Activated T-helper 1 cell treated with anti-CD3 and anti-CD28 coated beads, Interleukin-2, amount 50 U/mL, for 16 hours (primary cell): ENCODE measurements around the gene COL15A1.
"Not testable (repeated sequence)": the region's sequence is repeated elsewhere in the genome, so short reads cannot be mapped to it uniquely, and the experiment has no call there.

Experiments
- DNase-seq, 2 donors: peaks; one replicate each; pipeline ENCODE4 v3.0.0-alpha.2; 2020; ENCODE audit warnings: low read depth in 1 of 2, low spot score in 1 of 2

COL15A1 gene

GRCh38 chr9:99010393-99010792, 66.7 kb downstream of the COL15A1 start:
- DNase-seq, result not testable (repeated sequence)

DNA sequence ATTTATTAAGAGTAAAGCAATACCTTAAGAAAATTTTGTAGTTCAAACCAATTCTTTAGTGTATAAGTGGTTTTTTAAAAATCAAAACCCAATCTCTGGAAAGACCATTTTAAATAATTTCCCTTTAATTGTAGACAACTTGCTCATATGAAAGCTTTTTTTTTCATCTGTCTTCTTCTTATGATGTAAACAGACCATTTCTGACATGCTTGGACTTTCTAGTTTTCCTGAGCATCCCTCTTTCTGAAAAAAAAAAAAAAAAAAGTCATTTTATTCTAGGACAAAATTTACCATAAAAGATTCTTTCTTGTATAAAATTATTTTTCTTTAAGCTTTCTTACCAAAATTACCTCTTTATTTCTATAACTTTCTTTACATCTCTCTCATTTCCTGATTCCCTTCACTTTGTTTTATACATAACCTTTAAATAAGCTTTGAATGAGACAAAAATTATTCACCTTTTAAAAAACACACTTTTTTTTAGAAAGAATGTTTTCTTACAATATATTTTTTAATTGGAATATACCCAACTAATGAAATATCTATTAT, 67.5 kb downstream of the COL15A1 start:
- no peak for DNase-seq

GRCh38 chr9:99012957-99013512, 69.3 kb downstream of the COL15A1 start:
- no peak for DNase-seq

DNA sequence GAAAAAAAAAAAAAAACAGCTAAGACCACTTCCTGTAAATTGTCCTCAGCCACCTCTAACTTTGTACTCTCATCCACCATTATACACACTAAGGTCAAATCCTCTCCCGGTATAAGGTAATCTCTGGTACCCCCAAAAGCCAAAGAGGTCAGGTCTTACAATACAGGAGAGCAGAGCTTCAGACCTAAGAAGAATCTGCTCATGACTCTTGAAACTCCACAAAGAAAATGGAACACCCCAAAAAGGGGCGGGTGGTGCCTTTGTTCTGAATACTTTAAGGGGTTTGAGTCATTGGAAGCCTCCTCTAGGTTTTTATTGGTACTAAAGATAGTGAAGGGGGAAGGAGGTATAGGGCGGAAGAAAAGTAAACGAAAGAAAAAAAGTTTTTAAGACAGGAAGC, 69.8 kb downstream of the COL15A1 start:
- DNase-seq, result no peak

- DNase-seq, result no peak
These were observed 71.7 kb downstream of the COL15A1 start for GRCh38 chr9:99015448-99015847.

- DNase-seq, result no peak
These were observed 72.2 kb downstream of the COL15A1 start for GRCh38 chr9:99015890-99016289.

DNA sequence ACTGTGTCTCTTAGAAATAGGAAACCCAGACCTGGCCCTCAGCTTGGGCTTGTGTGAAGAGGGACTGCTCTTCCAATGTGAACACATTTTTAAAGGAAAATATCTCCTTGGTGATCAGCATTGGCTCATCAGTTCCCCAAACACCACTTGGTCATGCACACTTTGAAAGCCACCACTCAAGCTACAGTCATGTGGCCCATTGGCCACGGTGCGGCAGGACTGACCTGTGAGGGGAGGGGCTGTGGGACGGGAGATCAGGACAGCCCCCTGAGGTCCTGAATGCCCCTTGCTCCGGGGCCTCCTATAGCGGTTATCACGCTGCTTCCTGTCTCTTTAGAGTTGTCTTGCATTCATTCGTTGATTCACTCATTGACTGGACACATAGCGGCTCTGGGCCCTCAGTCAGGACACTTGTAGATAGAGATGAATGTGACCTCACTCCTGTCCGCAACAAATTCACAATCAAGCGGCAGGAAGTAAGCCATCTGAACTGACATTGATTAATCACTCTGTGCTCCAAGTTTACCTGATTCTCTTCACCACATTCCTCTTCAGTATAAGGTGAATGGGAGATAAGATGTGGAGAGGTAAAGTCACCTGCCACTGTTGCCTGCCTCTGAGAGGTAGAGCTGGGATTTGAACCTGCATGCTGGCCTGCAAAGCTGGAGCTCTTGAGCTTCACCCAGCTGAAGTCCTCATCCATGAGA, 73.1 kb downstream of the COL15A1 start:
- DNase-seq, result no peak

GRCh38 chr9:99018653-99019052, 74.9 kb downstream of the COL15A1 start:
- DNase-seq, result no peak

- no peak for DNase-seq
These were observed 76.0 kb downstream of the COL15A1 start for GRCh38 chr9:99019510-99020331.

GRCh38 chr9:99020786-99021436, 77.2 kb downstream of the COL15A1 start:
- DNase-seq, result no peak

- DNase-seq, result no peak
These were observed 77.8 kb downstream of the COL15A1 start for GRCh38 chr9:99021512-99021911.

DNA sequence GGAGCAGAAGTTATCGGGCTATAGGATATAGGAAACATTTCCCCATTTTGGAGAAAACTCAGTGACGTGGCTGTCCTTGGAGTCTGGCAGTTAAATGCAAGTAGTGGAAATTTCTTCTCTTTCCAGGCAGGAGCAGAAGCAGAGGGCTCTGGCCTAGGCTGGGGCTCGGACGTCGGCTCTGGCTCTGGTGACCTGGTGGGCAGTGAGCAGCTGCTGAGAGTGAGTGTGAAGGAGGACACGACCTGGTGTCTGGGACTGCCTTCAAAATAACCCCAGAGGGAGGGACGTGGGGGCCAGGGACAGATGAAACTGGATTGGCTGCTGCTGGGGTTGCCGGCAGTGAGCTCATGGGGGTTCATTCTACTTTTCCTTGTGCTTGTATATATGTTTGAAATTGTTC, 79.5 kb downstream of the COL15A1 start:
- no peak for DNase-seq

DNA sequence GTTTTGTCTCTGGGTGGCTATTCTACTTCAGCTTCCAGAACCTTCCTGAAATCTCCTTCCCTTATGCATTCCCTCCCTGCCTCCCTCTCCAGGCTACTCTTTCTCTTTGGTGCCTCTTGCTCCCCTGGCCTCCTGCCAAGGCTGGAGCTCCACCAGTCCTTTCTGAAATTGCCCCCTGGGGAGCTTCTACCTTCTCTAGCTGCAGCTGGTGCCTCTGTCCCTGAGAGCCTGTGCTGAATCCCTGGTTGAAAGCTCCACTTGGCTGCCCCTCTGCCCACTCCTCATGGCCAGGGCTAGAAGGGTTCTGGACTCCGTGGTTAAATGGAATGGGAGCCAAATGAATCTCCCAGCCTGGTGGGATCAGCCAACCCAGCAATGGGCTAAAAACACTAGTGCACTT, 80.1 kb downstream of the COL15A1 start:
- no peak for DNase-seq

- DNase-seq, result no peak
These were observed 81.3 kb downstream of the COL15A1 start for GRCh38 chr9:99024959-99025358.

DNA sequence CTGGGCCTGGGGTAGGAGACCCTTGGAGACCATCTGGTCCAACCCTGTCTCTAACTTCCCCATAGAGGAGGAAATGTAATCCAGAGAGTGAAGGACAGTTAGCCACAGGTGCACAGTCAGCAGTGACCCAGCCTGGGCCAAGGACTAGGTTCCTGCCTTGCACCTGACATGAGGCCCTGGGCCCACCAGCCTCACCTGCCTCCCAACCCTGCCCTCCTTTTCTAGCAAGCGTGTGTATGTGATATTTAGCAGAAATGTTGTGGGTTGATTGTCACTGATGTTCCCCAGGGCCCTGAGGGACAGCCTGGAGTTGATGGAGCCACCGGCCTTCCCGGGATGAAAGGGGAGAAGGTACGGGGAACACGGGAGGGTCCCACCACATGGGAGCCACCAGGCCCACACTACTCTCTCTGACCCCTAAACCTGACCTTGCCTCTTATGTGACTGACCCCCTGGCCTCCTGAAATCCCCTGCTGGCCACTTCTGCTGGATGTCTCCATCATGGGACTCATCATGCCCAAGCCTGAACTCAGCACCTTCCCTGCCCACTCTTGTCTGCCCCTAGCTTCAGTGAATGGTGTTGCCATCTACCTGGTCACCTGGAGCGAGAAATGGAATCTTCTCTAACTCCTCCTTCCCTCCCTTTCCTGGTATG, 82.0 kb downstream of the COL15A1 start:
- DNase-seq, result no peak

DNA sequence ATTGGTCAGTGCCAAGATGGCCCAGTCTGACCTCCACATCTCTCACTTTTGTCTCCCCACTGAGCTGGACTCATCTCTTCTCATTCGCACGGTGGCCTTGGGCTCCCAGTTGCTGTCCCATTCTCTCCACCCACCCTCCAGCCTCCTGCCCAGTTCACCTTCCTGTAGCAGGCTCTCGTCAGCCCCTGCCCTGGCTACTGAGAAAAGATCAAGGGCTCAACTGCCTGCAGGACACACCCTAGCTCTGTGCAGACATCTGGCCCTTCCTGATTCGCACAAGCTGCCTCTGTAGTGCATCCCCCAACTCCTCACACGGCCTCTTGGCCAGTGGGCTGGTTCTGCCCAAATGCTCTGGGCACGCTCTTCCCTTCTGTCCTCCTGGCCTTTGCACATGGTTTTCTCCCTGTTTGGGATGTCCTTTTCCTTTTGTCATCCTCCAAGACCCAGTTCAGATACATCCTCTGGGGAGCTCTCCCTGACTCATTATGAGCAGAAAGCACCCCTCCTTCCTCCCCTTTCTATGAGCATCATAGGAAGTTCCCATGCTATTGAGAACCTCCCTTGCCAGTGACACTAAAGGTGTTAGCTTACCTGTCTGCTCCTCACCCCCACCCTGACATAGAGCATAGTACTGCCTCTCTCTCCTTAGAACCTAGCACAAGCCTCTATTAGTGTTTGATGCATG, 82.7 kb downstream of the COL15A1 start:
- DNase-seq, result no peak

GRCh38 chr9:99026956-99027298, 83.2 kb downstream of the COL15A1 start:
- no peak for DNase-seq

GRCh38 chr9:99027443-99027842, 83.7 kb downstream of the COL15A1 start:
- no peak for DNase-seq

DNA sequence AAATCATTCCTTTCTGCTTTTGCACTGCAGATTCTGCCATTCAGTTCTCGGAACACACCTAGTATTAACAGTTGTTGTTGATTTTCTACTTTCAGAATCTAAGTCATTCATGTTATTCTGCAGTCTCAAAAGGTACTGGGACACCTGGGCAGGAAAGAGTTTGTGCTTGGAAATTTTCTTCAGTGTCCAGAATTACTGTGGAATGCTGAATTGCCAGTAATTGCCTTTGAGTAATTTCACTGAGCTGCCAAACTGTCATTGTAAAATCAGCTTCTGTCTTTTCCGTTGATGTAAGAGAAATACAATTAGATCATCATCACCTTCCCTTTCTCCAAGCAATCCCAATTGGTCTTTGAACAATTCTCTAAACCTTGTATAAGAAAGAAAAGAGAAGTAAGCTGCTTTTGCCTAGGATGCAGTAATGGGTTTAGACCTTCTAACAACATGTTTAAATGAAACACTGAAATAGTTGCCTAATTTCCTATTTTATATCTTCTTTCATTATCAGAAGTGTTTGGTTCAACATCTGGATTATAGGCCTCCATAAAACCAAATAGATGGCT, 85.5 kb downstream of the COL15A1 start:
- DNase-seq, result no peak

DNA sequence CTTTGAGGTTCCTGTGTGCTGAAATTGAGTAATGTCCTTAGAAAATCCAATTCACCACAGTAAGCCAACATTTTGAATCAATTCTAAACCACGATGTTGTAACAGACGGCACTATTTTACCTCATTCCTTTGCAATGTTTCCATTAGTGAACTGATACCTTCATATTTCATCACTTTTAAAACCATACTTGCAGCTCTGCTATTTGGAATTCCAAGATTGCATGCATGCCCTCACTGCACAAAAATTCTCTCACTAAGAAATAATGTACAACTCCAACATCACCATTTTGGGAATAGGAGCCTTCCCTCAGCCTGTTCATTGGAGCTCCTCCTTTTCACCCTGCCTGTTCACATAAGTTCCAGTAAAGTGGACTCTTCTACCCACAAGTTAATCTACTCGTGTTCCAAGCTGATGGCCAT, 86.4 kb downstream of the COL15A1 start:
- DNase-seq, result no peak
